SU-DHL-6 (cell line): Measurements from ENCODE around the gene CSTF3.

Experiments used
- CTCF ChIP-seq: fragments of 200-600 bp; sonication (generic); IDR thresholded peaks from one replicate; pipeline ENCODE4 v1.5.1; 2017; ENCODE audit warnings: antibody characterized with exemption, mild to moderate bottlenecking, low read length, moderate library complexity; ENCODE audit not compliant: insufficient read depth, poor library complexity, severe bottlenecking
- EZH2phosphoT487 ChIP-seq: fragments of 200-600 bp; sonication (generic), shearing (Covaris generic); conservative IDR thresholded peaks from 2 replicates; pipeline ENCODE4 v1.6.1; 2018; ENCODE audit warnings: mild to moderate bottlenecking, antibody characterized with exemption, low read length, moderate library complexity, mixed read lengths

- TF ChIP-seq CTCF = no peak
- no peak for TF ChIP-seq EZH2phosphoT487
Observed at GRCh38 chr11:33068611-33069340, 92.5 kb downstream of the CSTF3 start.
